ENCODE measurements around the gene MAGI2. TPM values are rescaled to one million over a fixed set of nuclear protein-coding genes. Genes with fewer than 3 reads are reported as not detected.

MAGI2 gene
- total RNA-seq, 4 donors from 2014 or later = 0.98 to 4.8 (median 2.5) TPM

- no peak for TF ChIP-seq EP300 (IDR thresholded peaks at IDR 0.05)
- TF ChIP-seq POLR2AphosphoS5 (IDR thresholded peaks at IDR 0.05) = no peak
- TF ChIP-seq POLR2A (IDR thresholded peaks at IDR 0.05) = no peak
- TF ChIP-seq CTCF (IDR thresholded peaks at IDR 0.05) = no peak
Measured at GRCh38 chr7:78038465-78039080, 1414.9 kb downstream of the MAGI2 start.

GRCh38 chr7:78037603-78038002 is 1415.9 kb downstream of the MAGI2 start:
- 68% methylated on average over 4 of the region's 4 CpGs for WGBS
- Histone ChIP-seq H3K27ac (no peak overlapping the region), H3K4me1 (no peaks in the 10 kb centered on the region), H3K4me3 (no peak overlapping the region), H3K9me3 (no peaks in the 10 kb centered on the region), H3K27me3 (no peaks in the 10 kb centered on the region), H3K36me3 (no peaks in the 10 kb centered on the region)
- no peak for DNase-seq (ENCODE audit: low spot score in 2 of 2)
- TF ChIP-seq CTCF (IDR thresholded peaks at IDR 0.05) (no peak), EP300 (IDR thresholded peaks at IDR 0.05) (no peak), POLR2A (IDR thresholded peaks at IDR 0.05) (no peak), POLR2AphosphoS5 (IDR thresholded peaks at IDR 0.05) (no peak)

More at GRCh38 chr7:78038465-78039080, 1414.9 kb downstream of the MAGI2 start:
- no peaks in the 10 kb centered on the region for H3K36me3 ChIP-seq
- no peak overlapping the region for H3K27ac ChIP-seq
- 77% methylated on average over 7 of the region's 7 CpGs for WGBS
- no peaks in the 10 kb centered on the region for H3K9me3 ChIP-seq
- H3K4me1 ChIP-seq = no peaks in the 10 kb centered on the region
- no peak for DNase-seq (ENCODE audit: low spot score in 2 of 2)
- no peaks in the 10 kb centered on the region for H3K27me3 ChIP-seq
- H3K4me3 ChIP-seq = no peak overlapping the region

DNA sequence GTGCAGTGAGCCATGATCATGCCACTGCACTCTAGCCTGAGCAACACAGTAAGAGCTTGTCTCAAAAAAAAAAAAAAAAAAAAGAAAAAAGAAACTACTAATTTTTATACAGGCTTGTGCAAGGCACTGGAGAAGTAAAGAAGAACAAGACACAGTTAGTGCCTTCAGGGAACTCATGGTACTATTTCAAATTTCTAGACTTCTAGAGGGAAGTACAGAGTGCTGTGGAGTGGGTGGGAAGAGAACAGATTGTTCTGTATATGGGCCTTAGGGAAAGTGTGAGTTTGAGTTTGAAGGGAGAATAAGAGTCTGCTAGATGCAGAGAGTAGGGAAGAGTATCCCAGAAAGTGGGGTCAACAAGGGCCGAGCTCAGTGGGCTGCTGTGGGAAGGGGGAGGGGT is 1420.1 kb downstream of the MAGI2 start:
- no peaks in the 10 kb centered on the region for H3K36me3 ChIP-seq
- H3K4me1 ChIP-seq = no peaks in the 10 kb centered on the region
- no peak overlapping the region for H3K27ac ChIP-seq
- WGBS = 93% methylated on average over 1 of the region's 1 CpG
- TF ChIP-seq POLR2A (IDR thresholded peaks at IDR 0.05) (no peak), CTCF (IDR thresholded peaks at IDR 0.05) (no peak), EP300 (IDR thresholded peaks at IDR 0.05) (no peak), POLR2AphosphoS5 (IDR thresholded peaks at IDR 0.05) (no peak)
- no peak for DNase-seq (ENCODE audit: low spot score in 2 of 2)
- H3K27me3 ChIP-seq = no peaks in the 10 kb centered on the region
- no peaks in the 10 kb centered on the region for H3K9me3 ChIP-seq
- H3K4me3 ChIP-seq = no peak overlapping the region

DNA sequence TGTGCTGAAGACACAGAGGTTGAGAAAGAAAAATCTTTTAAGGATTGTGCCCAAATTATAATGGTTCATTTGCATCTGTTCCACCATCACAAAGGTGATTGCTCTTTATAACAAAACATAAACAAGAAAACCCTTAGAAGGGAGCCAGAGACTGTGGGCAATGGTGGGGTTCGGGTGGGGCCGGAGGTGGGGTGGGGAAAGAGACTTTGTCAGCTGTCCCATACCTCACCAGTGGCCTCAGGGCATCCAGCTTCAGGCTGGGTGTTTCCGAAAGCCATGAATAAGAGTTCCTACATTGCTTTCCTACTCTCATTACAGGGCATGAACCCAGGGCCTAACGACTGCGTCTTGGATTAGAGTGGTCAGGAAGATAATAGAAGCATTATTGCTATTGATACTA is 1427.0 kb downstream of the MAGI2 start:
- no peak overlapping the region for H3K27ac ChIP-seq
- 75% methylated on average over 5 of the region's 5 CpGs for WGBS
- H3K27me3 ChIP-seq = no peaks in the 10 kb centered on the region
- no peaks in the 10 kb centered on the region for H3K9me3 ChIP-seq
- no peak overlapping the region for H3K4me3 ChIP-seq
- no peak for DNase-seq (ENCODE audit: low spot score in 2 of 2)
- H3K4me1 ChIP-seq = no peaks in the 10 kb centered on the region
- no peak for TF ChIP-seq POLR2AphosphoS5 (IDR thresholded peaks at IDR 0.05)
- no peak for TF ChIP-seq CTCF (IDR thresholded peaks at IDR 0.05)
- TF ChIP-seq POLR2A (IDR thresholded peaks at IDR 0.05) = no peak
- no peak for TF ChIP-seq EP300 (IDR thresholded peaks at IDR 0.05)
- H3K36me3 ChIP-seq = no peaks in the 10 kb centered on the region

- 78% methylated on average over 2 of the region's 2 CpGs for WGBS
- Histone ChIP-seq H3K4me1 (peaks cover 12% of the 10 kb centered on the region), H3K27me3 (no peaks in the 10 kb centered on the region), H3K9me3 (no peaks in the 10 kb centered on the region), H3K4me3 (no peak overlapping the region), H3K36me3 (no peaks in the 10 kb centered on the region), H3K27ac (no peak overlapping the region)
- TF ChIP-seq CTCF (IDR thresholded peaks at IDR 0.05) = no peak
- TF ChIP-seq POLR2A (IDR thresholded peaks at IDR 0.05) = no peak
- no peak for TF ChIP-seq EP300 (IDR thresholded peaks at IDR 0.05)
- TF ChIP-seq POLR2AphosphoS5 (IDR thresholded peaks at IDR 0.05) = no peak
- no peak for DNase-seq (ENCODE audit: low spot score in 2 of 2)
Measured at GRCh38 chr7:78024591-78024990, 1428.9 kb downstream of the MAGI2 start.

Data from suprapubic skin (tissue), 4 donors.